Measurements from ENCODE around the gene UBE2C.

UBE2C gene

GRCh38 chr20:45852326-45852725 lies 39.9 kb downstream of the UBE2C start:
- CTCF ChIA-PET: interaction anchor here (0.6 to 1.6 kb wide), 4 partner anchors 9 to 91 kb away, joined by 3 to 4 read pairs (median 3); no protein-coding TSS in a partner anchor
- DNase-seq: no peak
- Histone ChIP-seq H3K27ac (ENCODE audit: insufficient read depth in 1 of 2, low read depth in 1 of 2, low read length in 2 of 2, poor library complexity in 1 of 2, severe bottlenecking in 2 of 2) (no peak overlapping the region), H3K36me3 (ENCODE audit: control insufficient read depth in 4 of 4, insufficient read depth in 4 of 4, low read length in 3 of 4) (peaks cover 3 to 48% (median 28%) of the 10 kb centered on the region in 4 experiments), H3K9me3 (ENCODE audit: control extremely low read depth in 1 of 5, control insufficient read depth in 4 of 5, insufficient read depth in 2 of 5, low read depth in 1 of 5, low read length in 4 of 5) (no peaks in the 10 kb centered on the region), H3K4me3 (ENCODE audit: control insufficient read depth in 1 of 7, extremely low read depth in 1 of 7, insufficient read depth in 4 of 7, low read depth in 2 of 7, low read length in 6 of 7) (no peak overlapping the region), H3K4me1 (ENCODE audit: control extremely low read depth in 1 of 4, control insufficient read depth in 4 of 4, insufficient read depth in 4 of 4, low read length in 3 of 4) (peaks cover 0 to 13% (median 13%) of the 10 kb centered on the region in 4 experiments), H3K27me3 (replicated peaks in 2 of 5; ENCODE audit: control insufficient read depth in 4 of 5, insufficient read depth in 5 of 5, low read length in 4 of 5) (no peaks in the 10 kb centered on the region)
- POLR2A ChIA-PET: no interaction called here
- 100% methylated on average over 2 of the region's 6 CpGs for WGBS (ENCODE audit: insufficient coverage)

GRCh38 chr20:45853484-45853883 lies 41.0 kb downstream of the UBE2C start:
- no peak overlapping the region for H3K27ac ChIP-seq (ENCODE audit: insufficient read depth in 1 of 2, low read depth in 1 of 2, low read length in 2 of 2, poor library complexity in 1 of 2, severe bottlenecking in 2 of 2)
- no peaks in the 10 kb centered on the region for H3K27me3 ChIP-seq (replicated peaks in 2 of 5; ENCODE audit: control insufficient read depth in 4 of 5, insufficient read depth in 5 of 5, low read length in 4 of 5)
- POLR2A ChIA-PET: no interaction called here
- H3K4me3 ChIP-seq (ENCODE audit: control insufficient read depth in 1 of 7, extremely low read depth in 1 of 7, insufficient read depth in 4 of 7, low read depth in 2 of 7, low read length in 6 of 7): no peak overlapping the region
- no peak for DNase-seq
- no peaks in the 10 kb centered on the region for H3K9me3 ChIP-seq (ENCODE audit: control extremely low read depth in 1 of 5, control insufficient read depth in 4 of 5, insufficient read depth in 2 of 5, low read depth in 1 of 5, low read length in 4 of 5)
- peaks cover 2 to 23% (median 22%) of the 10 kb centered on the region in 4 experiments for H3K4me1 ChIP-seq (ENCODE audit: control extremely low read depth in 1 of 4, control insufficient read depth in 4 of 4, insufficient read depth in 4 of 4, low read length in 3 of 4)
- CTCF ChIA-PET: interaction anchor here (1.5 to 2.3 kb wide), 3 partner anchors 11 to 54 kb away, joined by 3 to 8 read pairs (median 4); no protein-coding TSS in a partner anchor
- peaks cover 3 to 43% (median 22%) of the 10 kb centered on the region in 4 experiments for H3K36me3 ChIP-seq (ENCODE audit: control insufficient read depth in 4 of 4, insufficient read depth in 4 of 4, low read length in 3 of 4)
- WGBS (ENCODE audit: insufficient coverage): no CpG with 5 or more reads among the region's 2 CpGs

- no peaks in the 10 kb centered on the region for H3K9me3 ChIP-seq (ENCODE audit: control extremely low read depth in 1 of 5, control insufficient read depth in 4 of 5, insufficient read depth in 2 of 5, low read depth in 1 of 5, low read length in 4 of 5)
- POLR2A ChIA-PET: interaction anchor here (0.6 to 0.7 kb wide), 4 partner anchors 13 to 457 kb away, joined by 3 to 4 read pairs (median 3); no protein-coding TSS in a partner anchor
- peak within 1 kb of the TSS; percentile 55 to 98 (median 93) for H3K4me3 ChIP-seq (ENCODE audit: control insufficient read depth in 1 of 7, extremely low read depth in 1 of 7, insufficient read depth in 4 of 7, low read depth in 2 of 7, low read length in 6 of 7)
- 0% methylated on average over 31 of the region's 36 CpGs for WGBS (ENCODE audit: insufficient coverage)
- CTCF ChIA-PET: interaction anchor here (0.8 to 1.4 kb wide), 5 partner anchors 11 to 104 kb away, joined by 3 to 4 read pairs (median 3); partner anchors contain the start of genes CTSA and NEURL2
- peak within 1 kb of the TSS; percentile 75 to 89 for H3K27ac ChIP-seq (ENCODE audit: insufficient read depth in 1 of 2, low read depth in 1 of 2, low read length in 2 of 2, poor library complexity in 1 of 2, severe bottlenecking in 2 of 2)
- H3K4me1 ChIP-seq (ENCODE audit: control extremely low read depth in 1 of 4, control insufficient read depth in 4 of 4, insufficient read depth in 4 of 4, low read length in 3 of 4): peaks cover 2 to 26% (median 24%) of the 10 kb centered on the region in 4 experiments
- peak; percentile 100 for DNase-seq
- no peaks in the 10 kb centered on the region for H3K27me3 ChIP-seq (replicated peaks in 2 of 5; ENCODE audit: control insufficient read depth in 4 of 5, insufficient read depth in 5 of 5, low read length in 4 of 5)
- peaks cover 0 to 13% (median 10%) of the 10 kb centered on the region in 4 experiments for H3K36me3 ChIP-seq (ENCODE audit: control insufficient read depth in 4 of 4, insufficient read depth in 4 of 4, low read length in 3 of 4)
Observed at GRCh38 chr20:45857114-45857881, 44.9 kb downstream of the UBE2C start, which contains the start of the genes ACOT8 and ZSWIM3. Gene ACOT8, minus strand, starts transcription at chr20:45857392. Its CDS starts 77 bp downstream, at chr20:45857315. Gene ZSWIM3, plus strand, starts transcription at chr20:45857614. Its CDS starts 212 bp downstream, at chr20:45857826.

- ChIA-PET POLR2A (interaction anchor here (0.6 kb wide), 1 partner anchor 33 kb away, joined by 3 read pairs; no protein-coding TSS in a partner anchor), CTCF (interaction anchor here (1.4 kb wide), 1 partner anchor 10 kb away, joined by 4 read pairs; no protein-coding TSS in a partner anchor)
- peaks cover 0 to 12% (median 8%) of the 10 kb centered on the region in 4 experiments for H3K36me3 ChIP-seq (ENCODE audit: control insufficient read depth in 4 of 4, insufficient read depth in 4 of 4, low read length in 3 of 4)
- peak overlapping the region; percentile 75 to 89 for H3K27ac ChIP-seq (ENCODE audit: insufficient read depth in 1 of 2, low read depth in 1 of 2, low read length in 2 of 2, poor library complexity in 1 of 2, severe bottlenecking in 2 of 2)
- H3K4me1 ChIP-seq (ENCODE audit: control extremely low read depth in 1 of 4, control insufficient read depth in 4 of 4, insufficient read depth in 4 of 4, low read length in 3 of 4): peaks cover 2 to 26% (median 24%) of the 10 kb centered on the region in 4 experiments
- no peaks in the 10 kb centered on the region for H3K9me3 ChIP-seq (ENCODE audit: control extremely low read depth in 1 of 5, control insufficient read depth in 4 of 5, insufficient read depth in 2 of 5, low read depth in 1 of 5, low read length in 4 of 5)
- WGBS (ENCODE audit: insufficient coverage): 11% methylated on average over 5 of the region's 13 CpGs
- H3K4me3 ChIP-seq (ENCODE audit: control insufficient read depth in 1 of 7, extremely low read depth in 1 of 7, insufficient read depth in 4 of 7, low read depth in 2 of 7, low read length in 6 of 7): peak overlapping the region; percentile 42 to 98 (median 91)
- no peaks in the 10 kb centered on the region for H3K27me3 ChIP-seq (replicated peaks in 2 of 5; ENCODE audit: control insufficient read depth in 4 of 5, insufficient read depth in 5 of 5, low read length in 4 of 5)
- DNase-seq: no peak
Observed at GRCh38 chr20:45857882-45858216, 45.4 kb downstream of the UBE2C start.

GRCh38 chr20:45859916-45860315 lies 47.5 kb downstream of the UBE2C start:
- H3K4me1 ChIP-seq (ENCODE audit: control extremely low read depth in 1 of 4, control insufficient read depth in 4 of 4, insufficient read depth in 4 of 4, low read length in 3 of 4): peaks cover 2 to 26% (median 23%) of the 10 kb centered on the region in 4 experiments
- CTCF ChIA-PET: no interaction called here

GRCh38 chr20:45860560-45861220 lies 48.2 kb downstream of the UBE2C start:
- H3K27ac ChIP-seq (ENCODE audit: insufficient read depth in 1 of 2, low read depth in 1 of 2, low read length in 2 of 2, poor library complexity in 1 of 2, severe bottlenecking in 2 of 2): peak overlapping the region in 1 of 2 experiments; percentile 22
- no peaks in the 10 kb centered on the region for H3K27me3 ChIP-seq (replicated peaks in 2 of 5; ENCODE audit: control insufficient read depth in 4 of 5, insufficient read depth in 5 of 5, low read length in 4 of 5)
- ChIA-PET CTCF (interaction anchor here (0.7 kb wide), 1 partner anchor 19 kb away, joined by 3 read pairs; no protein-coding TSS in a partner anchor), POLR2A (no interaction called here)
- no peaks in the 10 kb centered on the region for H3K9me3 ChIP-seq (ENCODE audit: control extremely low read depth in 1 of 5, control insufficient read depth in 4 of 5, insufficient read depth in 2 of 5, low read depth in 1 of 5, low read length in 4 of 5)
- DNase-seq: no peak
- no peaks in the 10 kb centered on the region for H3K36me3 ChIP-seq (ENCODE audit: control insufficient read depth in 4 of 4, insufficient read depth in 4 of 4, low read length in 3 of 4)
- 91% methylated on average over 4 of the region's 7 CpGs for WGBS (ENCODE audit: insufficient coverage)
- H3K4me1 ChIP-seq (ENCODE audit: control extremely low read depth in 1 of 4, control insufficient read depth in 4 of 4, insufficient read depth in 4 of 4, low read length in 3 of 4): peaks cover 2 to 26% (median 22%) of the 10 kb centered on the region in 4 experiments
- H3K4me3 ChIP-seq (ENCODE audit: control insufficient read depth in 1 of 7, extremely low read depth in 1 of 7, insufficient read depth in 4 of 7, low read depth in 2 of 7, low read length in 6 of 7): no peak overlapping the region

More at GRCh38 chr20:45859916-45860315, 47.5 kb downstream of the UBE2C start:
- no peak overlapping the region for H3K27ac ChIP-seq (ENCODE audit: insufficient read depth in 1 of 2, low read depth in 1 of 2, low read length in 2 of 2, poor library complexity in 1 of 2, severe bottlenecking in 2 of 2)
- POLR2A ChIA-PET: no interaction called here
- WGBS (ENCODE audit: insufficient coverage): 100% methylated on average over 3 of the region's 5 CpGs
- H3K36me3 ChIP-seq (ENCODE audit: control insufficient read depth in 4 of 4, insufficient read depth in 4 of 4, low read length in 3 of 4): peaks cover 0 to 3% (median under 1%) of the 10 kb centered on the region in 4 experiments
- H3K27me3 ChIP-seq (replicated peaks in 2 of 5; ENCODE audit: control insufficient read depth in 4 of 5, insufficient read depth in 5 of 5, low read length in 4 of 5): no peaks in the 10 kb centered on the region
- H3K4me3 ChIP-seq (ENCODE audit: control insufficient read depth in 1 of 7, extremely low read depth in 1 of 7, insufficient read depth in 4 of 7, low read depth in 2 of 7, low read length in 6 of 7): no peak overlapping the region
- DNase-seq: no peak
- no peaks in the 10 kb centered on the region for H3K9me3 ChIP-seq (ENCODE audit: control extremely low read depth in 1 of 5, control insufficient read depth in 4 of 5, insufficient read depth in 2 of 5, low read depth in 1 of 5, low read length in 4 of 5)
